ENCODE measurements around the gene IGSF21.

Gene IGSF21

GRCh38 chr1:18107369-18108298, at the start of gene IGSF21:
TSS of gene IGSF21 (plus strand) at chr1:18107798. CDS start at chr1:18108129, 331 bp downstream.
- DNase-seq (ENCODE audit: low read depth in 2 of 2), result no peak

- no peak for DNase-seq (ENCODE audit: low read depth in 2 of 2)
Measured at GRCh38 chr1:18058206-18058921, 49.2 kb upstream of the IGSF21 start.

- no peak for DNase-seq (ENCODE audit: low read depth in 2 of 2)
Measured at GRCh38 chr1:18058981-18059605, 48.5 kb upstream of the IGSF21 start.

GRCh38 chr1:18060366-18060765, 47.2 kb upstream of the IGSF21 start:
- no peak for DNase-seq (ENCODE audit: low read depth in 2 of 2)

GRCh38 chr1:18062185-18062584, 45.4 kb upstream of the IGSF21 start:
- DNase-seq (ENCODE audit: low read depth in 2 of 2), result no peak

- no peak for DNase-seq (ENCODE audit: low read depth in 2 of 2)
Measured at GRCh38 chr1:18064534-18064933, 43.1 kb upstream of the IGSF21 start.

GRCh38 chr1:18066576-18066975, 41.0 kb upstream of the IGSF21 start:
- DNase-seq (ENCODE audit: low read depth in 2 of 2), result no peak

- no peak for DNase-seq (ENCODE audit: low read depth in 2 of 2)
Measured at GRCh38 chr1:18069903-18070302, 37.7 kb upstream of the IGSF21 start.

GRCh38 chr1:18072066-18072465, 35.5 kb upstream of the IGSF21 start:
- no peak for DNase-seq (ENCODE audit: low read depth in 2 of 2)

GRCh38 chr1:18073066-18073642, 34.4 kb upstream of the IGSF21 start:
- DNase-seq (ENCODE audit: low read depth in 2 of 2), result no peak

GRCh38 chr1:18077657-18078215, 29.9 kb upstream of the IGSF21 start:
- no peak for DNase-seq (ENCODE audit: low read depth in 2 of 2)

- no peak for DNase-seq (ENCODE audit: low read depth in 2 of 2)
Measured at GRCh38 chr1:18079941-18080735, 27.5 kb upstream of the IGSF21 start.

- no peak for DNase-seq (ENCODE audit: low read depth in 2 of 2)
Measured at GRCh38 chr1:18085387-18086074, 22.1 kb upstream of the IGSF21 start.

GRCh38 chr1:18088077-18088594, 19.5 kb upstream of the IGSF21 start:
- DNase-seq (ENCODE audit: low read depth in 2 of 2), result no peak

- no peak for DNase-seq (ENCODE audit: low read depth in 2 of 2)
Measured at GRCh38 chr1:18089488-18089887, 18.1 kb upstream of the IGSF21 start.

GRCh38 chr1:18090636-18091035, 17.0 kb upstream of the IGSF21 start:
- no peak for DNase-seq (ENCODE audit: low read depth in 2 of 2)

- DNase-seq (ENCODE audit: low read depth in 2 of 2), result no peak
Measured at GRCh38 chr1:18091660-18092446, 15.7 kb upstream of the IGSF21 start.

GRCh38 chr1:18093193-18093592, 14.4 kb upstream of the IGSF21 start:
- no peak for DNase-seq (ENCODE audit: low read depth in 2 of 2)

GRCh38 chr1:18093646-18094045, 14.0 kb upstream of the IGSF21 start:
- no peak for DNase-seq (ENCODE audit: low read depth in 2 of 2)
